Neuronal stem cell (in vitro differentiated cells): Measurements from ENCODE around the gene HPS3. TPM values are rescaled to one million over a fixed set of nuclear protein-coding genes. Genes with fewer than 3 reads are reported as not detected.
"Not testable (repeated sequence)": the region's sequence is repeated elsewhere in the genome, so short reads cannot be mapped to it uniquely, and the experiment has no call there.

Experiments
- DNase-seq: peaks from one replicate; pipeline ENCODE4 v3.0.0-alpha.2; 2013; ENCODE audit warnings: low spot score
- H2AFZ ChIP-seq: one replicate; pipeline ENCODE4 v1.6.1; 2013; ENCODE audit warnings: mild to moderate bottlenecking, low read length, inconsistent platforms
- H2AK5ac ChIP-seq: 2 replicates; pipeline ENCODE4 v1.6.1; 2013; ENCODE audit warnings: low read depth, mild to moderate bottlenecking, inconsistent platforms, low read length, moderate library complexity, mixed read lengths
- H2BK120ac ChIP-seq: 2 replicates; pipeline ENCODE4 v1.6.1; 2013; ENCODE audit warnings: low read depth, mild to moderate bottlenecking, inconsistent platforms, low read length, moderate library complexity, mixed read lengths
- H2BK12ac ChIP-seq: one replicate; pipeline ENCODE4 v1.6.1; 2013; ENCODE audit warnings: low read length, inconsistent platforms
- H2BK15ac ChIP-seq: 2 replicates; pipeline ENCODE4 v1.6.1; 2013; ENCODE audit warnings: mild to moderate bottlenecking, low read length, inconsistent platforms, mixed read lengths
- H2BK5ac ChIP-seq: one replicate; pipeline ENCODE4 v1.6.1; 2013; ENCODE audit warnings: inconsistent platforms, mild to moderate bottlenecking, low read length, moderate library complexity
- H3K14ac ChIP-seq: one replicate; pipeline ENCODE4 v1.6.1; 2013; ENCODE audit warnings: low read length, inconsistent platforms
- H3K18ac ChIP-seq: 2 replicates; pipeline ENCODE4 v1.6.1; 2013; ENCODE audit warnings: low read length, inconsistent platforms
- H3K23ac ChIP-seq: 2 replicates; pipeline ENCODE4 v1.6.1; 2013; ENCODE audit warnings: low read depth, mild to moderate bottlenecking, mixed read lengths, low read length, inconsistent platforms; ENCODE audit not compliant: poor library complexity
- H3K27ac ChIP-seq: replicated peaks from 3 replicates; pipeline ENCODE4 v1.5.1; 2013; ENCODE audit warnings: low read length, inconsistent platforms
- H3K27me3 ChIP-seq, 3 experiments: 2 replicates each; pipeline ENCODE4 v1.6.1; 2013; ENCODE audit warnings: low read length in 3 of 3, mild to moderate bottlenecking in 2 of 3, inconsistent platforms in 1 of 3, low read depth in 1 of 3, mixed read lengths in 1 of 3, moderate library complexity in 1 of 3; ENCODE audit not compliant: control insufficient read depth in 3 of 3, insufficient read depth in 3 of 3
- H3K36me3 ChIP-seq, 2 donors: replicated peaks in 1 of 2; 2 replicates each; pipeline ENCODE4 v1.6.1; 2013; ENCODE audit warnings: low read length in 2 of 2; ENCODE audit not compliant: control insufficient read depth in 2 of 2, insufficient read depth in 2 of 2
- H3K4ac ChIP-seq: 2 replicates; pipeline ENCODE4 v1.6.1; 2013; ENCODE audit warnings: inconsistent platforms, mild to moderate bottlenecking, low read length, moderate library complexity
- H3K4me1 ChIP-seq, 2 donors: 1 replicate in 1 of 2; 2 replicates in 1 of 2; pipeline ENCODE4 v1.6.1; 2013; ENCODE audit warnings: low read length in 2 of 2, low read depth in 1 of 2; ENCODE audit not compliant: control insufficient read depth in 2 of 2, insufficient read depth in 1 of 2
- H3K4me2 ChIP-seq: one replicate; pipeline ENCODE4 v1.6.1; 2013; ENCODE audit warnings: mild to moderate bottlenecking, low read length, inconsistent platforms; ENCODE audit not compliant: insufficient read depth, poor library complexity, severe bottlenecking
- H3K4me3 ChIP-seq, 2 donors: 2 replicates each; pipeline ENCODE4 v1.5.1; 2013; ENCODE audit warnings: low read length in 2 of 2, mild to moderate bottlenecking in 2 of 2, inconsistent platforms in 1 of 2, moderate library complexity in 1 of 2
- H3K79me1 ChIP-seq: one replicate; pipeline ENCODE4 v1.6.1; 2013; ENCODE audit warnings: low read depth, mild to moderate bottlenecking, inconsistent platforms, low read length, moderate library complexity
- H3K9ac ChIP-seq: one replicate; pipeline ENCODE4 v1.6.1; 2013; ENCODE audit warnings: mild to moderate bottlenecking, low read depth, low read length, inconsistent platforms; ENCODE audit not compliant: poor library complexity
- H3K9me3 ChIP-seq, 2 donors: replicated peaks in 1 of 2; 2 replicates each; pipeline versions ENCODE3 to v1.6.1; 2013; ENCODE audit warnings: low read length in 2 of 2, mild to moderate bottlenecking in 2 of 2, inconsistent platforms in 1 of 2, low read depth in 1 of 2, mixed read lengths in 1 of 2, moderate library complexity in 1 of 2; ENCODE audit not compliant: control insufficient read depth in 2 of 2, insufficient read depth in 1 of 2
- H4K8ac ChIP-seq: one replicate; pipeline ENCODE4 v1.6.1; 2013; ENCODE audit warnings: low read depth, mild to moderate bottlenecking, inconsistent platforms, low read length, moderate library complexity
- H4K91ac ChIP-seq: one replicate; pipeline ENCODE4 v1.6.1; 2013; ENCODE audit warnings: low read length, low read depth, mild to moderate bottlenecking, inconsistent platforms; ENCODE audit not compliant: poor library complexity
- WGBS, 2 donors: extraction: QIAGEN DNeasy Blood & Tissue Kit; methylation state at CpG; one replicate each; pipeline ENCODE4 v1.1.7; 2013; ENCODE audit warnings: missing lambda C conversion rate in 2 of 2, mixed read lengths in 1 of 2; ENCODE audit not compliant: insufficient read length in 2 of 2, insufficient replicate concordance in 1 of 2; ENCODE audit errors: extremely low coverage in 2 of 2; 5-methylcytosine and 5-hydroxymethylcytosine counted together
- small RNA-seq: library from polyadenylated mRNA; stranded (forward); fragments of <200 nt; extraction: miRNeasy Mini kit (QIAGEN cat#:217004); gene quantifications from one replicate; pipeline ENCODE3, GENCODE V24; 2013; ENCODE audit not compliant: insufficient read depth

Gene HPS3

DNA sequence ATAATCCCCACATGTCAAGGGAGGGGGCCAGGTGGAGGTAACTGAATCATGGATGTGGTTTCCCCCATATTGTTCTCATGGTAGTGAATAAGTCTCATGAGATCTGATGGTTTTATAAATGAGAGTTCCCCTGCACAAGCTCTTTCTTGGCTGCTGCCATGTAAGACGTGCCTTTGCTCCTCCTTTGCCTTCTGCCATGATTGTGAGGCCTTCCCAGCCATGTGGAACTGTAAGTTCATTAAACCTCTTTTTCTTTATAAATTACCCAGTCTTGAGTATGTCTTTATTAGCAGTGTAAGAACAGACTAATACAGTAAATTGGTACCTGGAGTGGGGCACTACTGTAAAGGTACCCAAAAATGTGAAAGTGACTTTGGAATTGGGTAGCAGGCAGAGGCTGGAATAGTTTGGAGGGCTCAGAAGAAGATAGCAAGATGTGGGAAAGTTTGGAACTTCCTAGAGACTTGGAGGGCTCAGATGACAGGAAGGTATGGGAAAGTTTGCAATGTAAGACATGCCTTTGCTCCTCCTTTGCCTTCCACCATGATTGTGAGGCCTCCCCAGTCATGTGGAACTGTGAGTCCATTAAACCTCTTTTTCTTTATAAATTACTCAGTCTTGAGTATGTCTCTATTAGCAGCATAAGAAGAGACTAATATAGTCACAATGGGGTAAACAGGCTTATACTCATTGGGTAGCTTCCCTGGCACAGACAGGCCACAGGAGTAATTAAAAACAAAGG, 90.1 kb downstream of the HPS3 start:
- H2BK5ac ChIP-seq, H3K27me3 ChIP-seq, H3K4ac ChIP-seq, H3K79me1 ChIP-seq, H3K4me2 ChIP-seq, H3K36me3 ChIP-seq, H3K4me3 ChIP-seq, H4K8ac ChIP-seq, H3K27ac ChIP-seq, H3K23ac ChIP-seq, DNase-seq, H3K14ac ChIP-seq, H2BK120ac ChIP-seq, H2BK12ac ChIP-seq, H2AFZ ChIP-seq, H3K9me3 ChIP-seq, H4K91ac ChIP-seq, H2BK15ac ChIP-seq, H3K18ac ChIP-seq, H2AK5ac ChIP-seq, H3K9ac ChIP-seq: not testable (repeated sequence)
- WGBS, 2 donors, result no CpG with 5 or more reads among the region's 1 CpG
- H3K4me1 ChIP-seq, result peaks cover 3 to 29% of the 10 kb centered on the region in 2 donors

DNA sequence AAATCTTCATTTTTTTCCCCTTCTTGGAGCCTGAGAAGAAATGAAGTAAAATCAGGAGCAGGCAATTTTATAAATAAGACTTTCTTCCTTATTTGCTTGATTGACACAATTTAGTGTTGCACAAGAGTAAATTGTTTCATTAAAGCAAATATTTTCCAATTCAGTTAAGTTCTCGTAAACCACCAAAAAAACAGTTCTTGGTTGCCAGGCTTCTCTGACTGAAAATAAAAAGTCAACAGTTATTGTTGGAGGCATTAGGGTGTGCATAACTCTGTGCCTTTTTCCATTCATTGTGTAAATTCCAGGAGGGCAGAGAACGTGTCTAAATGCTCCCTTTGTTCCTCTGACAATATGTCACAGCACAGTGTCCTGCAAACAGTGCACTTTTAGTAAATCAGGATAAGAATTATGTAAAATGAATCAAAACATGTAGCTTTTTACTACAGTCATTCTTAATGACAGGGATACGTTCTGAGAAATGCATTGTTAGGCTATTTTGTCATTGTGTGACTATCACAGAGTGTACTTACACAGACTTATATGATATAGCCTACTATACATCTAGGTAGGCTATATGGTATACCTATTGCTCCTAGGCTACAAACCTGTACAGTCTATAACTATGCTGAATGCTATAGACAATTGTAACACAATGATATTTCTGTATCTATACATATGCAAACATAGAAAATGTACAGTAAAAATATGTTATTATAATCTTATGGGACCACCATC, 92.5 kb downstream of the HPS3 start, which contains the start of gene CP:
CP (minus strand) TSS at position 47 of the 735 bp plus-strand sequence; CDS start at position 10, 37 bp downstream.
- Histone ChIP-seq H3K4ac (no peak within 1 kb of the TSS), H3K4me3 (peak within 1 kb of the TSS in 1 of 2 donors; percentile 37), H3K23ac (no peak within 1 kb of the TSS), H3K9ac (no peak within 1 kb of the TSS), H3K36me3 (no peaks in the 10 kb centered on the region), H3K79me1 (no peaks in the 10 kb centered on the region), H2AK5ac (no peak within 1 kb of the TSS), H4K91ac (no peak within 1 kb of the TSS), H2AFZ (peak within 1 kb of the TSS; percentile 39), H3K4me2 (peak within 1 kb of the TSS; percentile 34), H3K4me1 (peaks cover 4 to 22% of the 10 kb centered on the region in 2 donors), H2BK120ac (no peak within 1 kb of the TSS), H2BK15ac (no peak within 1 kb of the TSS), H3K9me3 (peaks cover 0 to 7% of the 10 kb centered on the region in 2 donors), H2BK5ac (no peak within 1 kb of the TSS), H3K14ac (no peak within 1 kb of the TSS), H3K27ac (no peak within 1 kb of the TSS), H4K8ac (no peak within 1 kb of the TSS), H2BK12ac (no peak within 1 kb of the TSS), H3K18ac (no peak within 1 kb of the TSS), H3K27me3 (no peaks in the 10 kb centered on the region)
- no CpG with 5 or more reads among the region's 3 CpGs for WGBS, 2 donors
- DNase-seq, result peak; percentile 39

Small RNA genes within 50 kb of the gene (small RNA-seq; reads per million reads assigned to genes)
- gene RF00019, result not detected
